T-helper 1 cell (primary cell): ENCODE results near the gene RNF217.
"Not testable (repeated sequence)": the region's sequence is repeated elsewhere in the genome, so short reads cannot be mapped to it uniquely, and the experiment has no call there.

Source experiments
- DNase-seq, 5 donors: peaks; one replicate each; pipeline ENCODE4 v3.0.0-alpha.2; 2012 to 2020
- total RNA-seq, 4 donors: gene quantifications; one replicate each; lab custom pipeline; 2026; lab: John Stamatoyannopoulos, UW

Gene RNF217, protein sequence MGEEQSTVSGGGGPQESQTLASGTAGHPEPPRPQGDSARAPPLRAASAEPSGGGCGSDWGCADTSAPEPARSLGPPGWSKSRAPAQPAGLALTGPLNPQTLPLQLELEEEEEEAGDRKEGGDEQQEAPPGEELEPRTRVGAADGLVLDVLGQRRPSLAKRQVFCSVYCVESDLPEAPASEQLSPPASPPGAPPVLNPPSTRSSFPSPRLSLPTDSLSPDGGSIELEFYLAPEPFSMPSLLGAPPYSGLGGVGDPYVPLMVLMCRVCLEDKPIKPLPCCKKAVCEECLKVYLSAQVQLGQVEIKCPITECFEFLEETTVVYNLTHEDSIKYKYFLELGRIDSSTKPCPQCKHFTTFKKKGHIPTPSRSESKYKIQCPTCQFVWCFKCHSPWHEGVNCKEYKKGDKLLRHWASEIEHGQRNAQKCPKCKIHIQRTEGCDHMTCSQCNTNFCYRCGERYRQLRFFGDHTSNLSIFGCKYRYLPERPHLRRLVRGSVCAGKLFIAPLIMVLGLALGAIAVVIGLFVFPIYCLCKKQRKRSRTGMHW
- total RNA-seq: 0.31 to 0.95 (median 0.65) reads per million in 4 donors

DNA sequence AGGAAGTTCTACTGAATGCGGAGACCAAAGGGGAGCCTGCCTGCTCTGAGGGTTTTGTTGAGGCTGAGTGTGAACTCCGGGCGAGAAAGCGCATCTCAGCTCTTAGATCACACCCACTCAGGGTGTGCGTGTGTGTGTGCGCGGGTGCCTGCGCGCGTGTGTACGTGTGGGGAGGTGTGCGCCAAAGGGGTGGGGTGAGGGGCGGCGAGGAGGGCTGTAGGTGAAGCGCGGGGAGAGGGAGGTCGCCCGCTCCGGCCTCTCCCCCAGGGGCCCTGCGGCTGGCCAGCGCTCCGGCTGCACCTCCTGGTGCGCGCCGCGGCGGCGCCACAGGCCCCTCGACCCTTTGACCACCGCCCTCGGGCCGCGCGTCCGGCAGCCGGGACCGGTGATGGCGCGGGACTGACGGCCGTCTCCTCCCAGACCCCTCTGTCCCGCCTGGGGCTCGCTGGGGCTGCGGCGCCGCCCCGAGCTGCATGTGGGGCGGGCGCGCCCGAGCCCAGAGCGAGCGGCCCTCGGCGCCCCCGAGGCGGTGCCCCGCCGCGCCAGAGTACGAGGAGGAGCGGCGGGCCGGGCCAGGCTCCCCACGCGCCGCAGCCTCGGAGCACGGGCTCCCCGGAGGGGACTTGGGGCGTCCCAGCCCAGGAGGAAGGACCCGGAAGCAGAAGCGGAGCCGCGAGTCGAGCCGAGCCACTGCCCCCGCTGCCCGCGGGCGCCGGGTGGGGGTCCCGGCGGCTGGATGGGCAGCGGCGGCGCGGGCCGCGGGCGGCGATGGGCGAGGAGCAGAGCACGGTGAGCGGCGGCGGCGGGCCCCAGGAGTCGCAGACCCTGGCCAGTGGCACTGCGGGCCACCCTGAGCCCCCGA lies at the start of gene RNF217:
Gene RNF217 (plus strand): TSS at position 661 of the 862 bp plus-strand sequence. CDS start 108 bp downstream, at position 769.
- no peak for DNase-seq

DNA sequence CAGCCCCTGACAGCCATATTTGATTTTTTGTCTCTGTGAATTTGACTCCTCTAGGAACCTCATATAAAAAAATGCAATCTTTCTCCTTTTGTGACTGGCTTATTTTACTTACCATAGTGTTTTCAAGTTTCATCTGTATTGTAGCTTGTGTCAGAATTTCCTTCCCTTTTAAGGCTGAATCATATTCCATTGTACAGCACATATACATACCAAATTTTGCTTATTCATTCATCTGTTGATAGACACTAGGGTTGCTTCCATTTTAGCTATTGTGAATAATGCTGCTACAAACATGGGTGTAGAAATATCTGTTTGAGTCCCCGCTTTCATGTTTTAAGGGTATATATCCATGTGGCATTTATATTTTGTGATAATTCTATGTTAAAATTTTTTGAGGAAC lies 49.2 kb upstream of the RNF217 start:
- DNase-seq: no peak

GRCh38 chr6:124917769-124918168 lies 44.5 kb upstream of the RNF217 start:
- no peak for DNase-seq

DNA sequence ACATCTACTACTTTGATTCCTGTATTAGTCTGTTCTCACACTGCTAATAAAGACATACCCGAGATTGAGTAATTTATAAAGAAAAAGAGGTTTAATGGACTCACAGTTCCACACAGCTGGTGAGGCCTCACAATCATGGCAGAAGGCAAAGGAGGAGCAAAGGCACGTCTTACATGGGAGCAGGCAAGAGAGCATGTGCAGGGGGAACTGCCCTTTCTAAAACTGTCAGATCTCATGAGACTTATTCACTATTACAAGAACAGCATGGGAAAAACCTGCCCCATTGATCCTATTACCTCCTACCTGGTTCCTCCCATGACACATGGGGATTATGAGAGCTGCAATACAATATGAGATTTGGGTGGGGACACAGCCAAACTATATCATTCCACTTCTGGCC lies 42.5 kb upstream of the RNF217 start:
- DNase-seq: not testable (repeated sequence)

- DNase-seq: no peak
Observed at GRCh38 chr6:124924333-124924759, 37.9 kb upstream of the RNF217 start.

DNA sequence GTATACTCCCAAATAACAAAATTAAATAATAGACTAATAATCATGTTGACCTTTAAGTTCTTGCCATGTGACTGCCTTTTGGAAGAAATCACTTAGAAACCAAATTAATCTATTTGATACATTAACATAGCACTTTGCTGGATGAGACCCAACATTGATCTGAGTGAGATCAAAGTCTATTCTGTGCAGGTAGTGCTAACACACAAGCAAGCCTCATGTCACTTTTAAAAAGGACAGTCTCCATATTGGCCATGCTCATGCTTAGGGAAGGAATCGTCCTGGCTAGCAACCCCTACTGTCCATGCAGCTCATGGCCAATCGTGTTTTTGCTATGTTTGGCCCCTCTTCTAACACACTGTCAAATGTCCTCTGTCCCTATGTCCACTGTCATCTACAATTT lies 35.8 kb upstream of the RNF217 start:
- DNase-seq: no peak

GRCh38 chr6:124927806-124928205 lies 34.4 kb upstream of the RNF217 start:
- no peak for DNase-seq

DNA sequence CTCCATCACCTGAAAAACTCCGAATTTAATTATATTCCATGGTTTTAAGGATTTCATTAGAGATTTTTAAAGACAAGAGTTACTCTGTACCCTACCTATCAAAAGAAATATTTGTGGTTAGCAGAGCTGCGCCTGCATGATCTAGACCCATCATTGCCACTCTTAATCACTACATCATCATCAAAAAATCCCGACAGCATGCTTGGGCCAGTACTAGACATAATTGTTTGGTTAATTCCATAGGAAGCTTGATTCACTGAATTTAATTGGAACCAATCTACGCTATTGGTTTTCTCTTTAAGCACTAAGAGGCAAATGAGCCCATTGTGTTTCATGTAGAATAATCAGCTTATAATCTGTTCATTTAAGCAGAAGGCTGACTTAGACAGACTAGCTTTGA lies 33.4 kb upstream of the RNF217 start:
- no peak for DNase-seq

DNA sequence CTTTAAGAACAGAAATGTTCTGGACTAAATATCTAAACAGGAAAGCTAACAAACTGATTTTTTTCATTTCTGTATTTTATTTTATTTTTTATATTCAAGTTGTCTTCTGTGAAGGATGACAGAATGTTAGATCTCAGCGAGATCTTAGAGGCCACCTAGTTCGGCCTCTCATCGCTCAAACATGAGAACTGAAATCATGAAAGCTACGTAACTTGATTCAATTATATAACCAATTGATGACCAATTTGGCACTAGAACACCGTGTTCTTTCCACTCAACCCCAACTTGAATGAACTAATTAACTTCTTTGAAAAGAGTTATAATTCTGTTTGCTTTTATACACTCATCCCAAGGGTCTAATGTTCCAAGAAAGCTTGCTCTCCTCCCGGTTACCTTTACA lies 24.6 kb upstream of the RNF217 start:
- no peak for DNase-seq

DNA sequence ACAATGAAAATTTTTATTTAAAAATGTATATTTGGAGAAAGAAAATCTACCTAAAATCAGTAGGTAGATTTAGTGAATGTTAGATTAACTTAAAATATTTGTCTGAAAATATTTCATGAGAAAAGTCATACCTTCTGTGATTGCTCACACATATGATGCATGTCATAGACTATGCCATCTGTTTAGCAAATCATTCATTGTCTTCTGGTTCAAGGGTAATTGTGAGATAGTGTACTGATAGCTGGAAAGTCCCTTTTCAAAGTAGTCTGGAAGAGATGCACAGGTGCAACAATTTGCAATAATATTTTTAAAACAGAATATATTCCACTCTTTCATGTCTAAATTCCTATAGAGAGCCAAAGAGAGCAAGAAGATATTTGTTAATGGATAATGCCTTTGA lies 21.0 kb upstream of the RNF217 start:
- no peak for DNase-seq

- no peak for DNase-seq
Observed at GRCh38 chr6:124943658-124944057, 18.6 kb upstream of the RNF217 start.

DNA sequence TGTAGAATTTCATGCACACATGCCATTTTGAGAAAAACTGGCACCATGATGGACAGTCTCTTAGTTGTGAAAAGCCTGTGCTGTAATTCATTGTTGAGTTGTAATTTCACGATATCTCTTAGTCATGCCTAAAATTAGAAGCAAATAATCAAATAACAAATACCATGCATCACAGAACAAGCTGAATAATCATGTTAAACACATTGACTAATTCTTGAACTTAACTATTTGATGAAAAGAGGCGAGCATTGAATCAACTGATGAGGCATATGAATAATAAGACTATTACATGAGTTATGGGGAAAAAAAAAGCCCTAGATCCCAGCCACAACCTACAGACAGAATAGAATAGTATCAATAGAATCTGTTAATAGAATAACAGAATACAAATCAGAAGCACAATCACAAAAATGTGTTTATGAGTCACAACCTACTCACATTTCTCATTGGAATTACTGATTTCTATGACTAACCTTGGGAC lies 14.2 kb upstream of the RNF217 start:
- no peak for DNase-seq

- no peak for DNase-seq
Observed at GRCh38 chr6:124949706-124950105, 12.5 kb upstream of the RNF217 start.

DNA sequence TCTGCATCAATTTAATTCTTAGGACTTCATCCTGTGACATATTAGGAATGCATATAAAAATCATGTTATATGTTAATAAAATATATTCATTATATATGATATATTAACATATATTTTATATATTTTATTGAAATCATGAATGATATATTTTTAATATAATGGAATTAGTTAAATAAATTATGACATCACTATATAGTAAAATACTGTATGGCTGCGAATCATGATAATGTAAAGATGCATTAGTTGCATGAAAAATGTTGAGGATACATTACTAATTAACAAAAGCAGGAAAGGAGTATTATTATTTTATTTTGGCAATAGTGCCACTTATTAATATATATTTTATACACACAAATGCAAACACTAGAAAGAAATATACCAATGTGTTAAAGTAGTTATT lies 8.4 kb upstream of the RNF217 start:
- no peak for DNase-seq

DNA sequence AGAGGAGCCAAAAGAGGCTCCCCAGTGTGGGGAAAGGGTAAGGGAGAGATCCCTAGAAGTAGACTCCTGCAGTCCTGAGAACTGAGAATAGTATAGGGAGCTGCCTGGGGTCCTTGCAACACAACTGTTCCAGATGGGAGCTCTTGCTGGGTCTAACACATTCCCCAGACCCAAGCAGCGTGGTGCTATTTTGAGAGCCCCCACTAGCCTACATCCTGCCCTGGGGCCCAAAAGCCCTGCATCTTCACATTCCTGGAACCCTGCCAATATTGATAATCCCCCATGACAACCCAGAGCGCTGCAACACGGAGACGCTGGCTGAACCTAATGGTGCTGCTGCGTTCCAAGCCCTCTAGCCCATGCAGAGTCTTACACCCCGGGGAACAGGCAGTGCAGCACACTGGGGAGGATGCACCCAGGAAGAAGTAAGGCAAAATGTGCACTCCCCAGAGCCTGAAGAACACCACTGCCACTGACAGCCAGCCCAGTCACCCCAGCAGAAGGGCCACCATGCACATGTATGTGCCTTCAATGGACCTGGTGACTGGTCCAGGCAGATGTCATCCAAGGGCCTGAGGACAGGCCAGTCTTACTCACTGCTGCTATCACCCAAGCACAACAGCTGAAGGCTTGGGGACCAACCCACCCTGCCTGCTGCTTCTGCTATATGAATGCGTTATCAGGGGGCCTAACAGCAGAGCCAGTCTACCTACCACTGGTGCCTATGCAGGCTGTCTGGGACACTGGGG lies 7.0 kb upstream of the RNF217 start:
- no peak for DNase-seq

GRCh38 chr6:124956018-124956417 lies 6.2 kb upstream of the RNF217 start:
- no peak for DNase-seq

DNA sequence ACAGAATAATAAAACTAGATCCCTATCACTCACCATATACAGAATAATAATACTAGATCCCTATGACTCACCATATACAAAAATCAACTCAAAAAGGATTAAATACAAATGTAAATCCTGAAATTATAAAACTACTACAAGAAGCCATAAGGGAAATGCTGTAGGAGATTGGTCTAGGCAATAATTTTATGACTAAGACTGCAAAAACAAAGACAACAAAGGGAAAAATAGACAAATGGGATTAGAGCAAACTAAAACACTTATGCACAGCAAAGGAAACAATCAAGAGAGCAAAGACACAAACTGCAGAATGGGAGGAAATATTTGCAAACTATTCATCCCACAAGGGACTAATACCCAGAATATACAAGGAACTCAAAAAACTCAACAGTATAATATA lies 4.1 kb upstream of the RNF217 start:
- no peak for DNase-seq

DNA sequence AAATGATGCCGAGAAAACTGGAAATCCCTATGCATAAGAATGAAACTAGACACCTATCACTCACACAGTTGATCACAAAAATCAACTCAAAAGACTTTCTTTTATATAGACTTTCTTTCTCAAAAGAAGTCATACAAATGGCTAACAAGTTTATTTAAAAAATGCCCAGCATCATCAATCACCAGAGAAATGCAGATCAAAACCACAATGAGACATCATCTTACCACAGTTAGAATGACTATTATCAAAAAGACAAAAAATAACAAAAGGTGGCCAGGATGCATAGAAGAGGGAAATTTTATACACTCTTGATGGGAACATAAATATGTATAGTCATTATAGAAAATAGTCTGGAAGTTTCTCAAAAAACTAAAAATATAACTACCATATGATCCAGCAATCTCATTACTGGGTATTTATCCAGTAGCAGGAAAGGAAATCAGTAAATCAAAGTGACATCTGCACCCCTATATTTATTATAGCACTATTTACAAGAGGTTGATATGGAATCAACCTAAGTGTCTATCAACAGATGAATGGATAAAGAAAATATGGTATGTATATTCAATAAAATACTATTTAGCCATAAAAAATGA lies 3.4 kb upstream of the RNF217 start:
- no peak for DNase-seq

GRCh38 chr6:124960757-124961463 lies 1.3 kb upstream of the RNF217 start:
- no peak for DNase-seq

GRCh38 chr6:124961464-124961776 lies 817 bp upstream of the RNF217 start:
- DNase-seq: no peak

GRCh38 chr6:124962639-124963415 lies 590 bp downstream of the RNF217 start:
- no peak for DNase-seq
